GM18951 (cell line): ENCODE data around the gene EBI3.
"Not testable (repeated sequence)": the region's sequence is repeated elsewhere in the genome, so short reads cannot be mapped to it uniquely, and the experiment has no call there.

ENCODE experiments used
- POLR2A ChIP-seq: IDR thresholded peaks from 4 replicates; pipeline ENCODE4 v1.6.1; 2011; ENCODE audit warnings: mild to moderate bottlenecking; ENCODE audit not compliant: insufficient read length, insufficient read depth; ENCODE audit errors: extremely low read depth
- in situ Hi-C: fragments of 300-500 bp; cut with MboI; formaldehyde crosslinking; loops from one replicate; pipeline ENCODE4 v1.12.0; 2022; ENCODE audit warnings: low sequenced_read_pairs, mixed read lengths, inconsistent platforms; ENCODE audit not compliant: unreplicated experiment

EBI3 gene

DNA sequence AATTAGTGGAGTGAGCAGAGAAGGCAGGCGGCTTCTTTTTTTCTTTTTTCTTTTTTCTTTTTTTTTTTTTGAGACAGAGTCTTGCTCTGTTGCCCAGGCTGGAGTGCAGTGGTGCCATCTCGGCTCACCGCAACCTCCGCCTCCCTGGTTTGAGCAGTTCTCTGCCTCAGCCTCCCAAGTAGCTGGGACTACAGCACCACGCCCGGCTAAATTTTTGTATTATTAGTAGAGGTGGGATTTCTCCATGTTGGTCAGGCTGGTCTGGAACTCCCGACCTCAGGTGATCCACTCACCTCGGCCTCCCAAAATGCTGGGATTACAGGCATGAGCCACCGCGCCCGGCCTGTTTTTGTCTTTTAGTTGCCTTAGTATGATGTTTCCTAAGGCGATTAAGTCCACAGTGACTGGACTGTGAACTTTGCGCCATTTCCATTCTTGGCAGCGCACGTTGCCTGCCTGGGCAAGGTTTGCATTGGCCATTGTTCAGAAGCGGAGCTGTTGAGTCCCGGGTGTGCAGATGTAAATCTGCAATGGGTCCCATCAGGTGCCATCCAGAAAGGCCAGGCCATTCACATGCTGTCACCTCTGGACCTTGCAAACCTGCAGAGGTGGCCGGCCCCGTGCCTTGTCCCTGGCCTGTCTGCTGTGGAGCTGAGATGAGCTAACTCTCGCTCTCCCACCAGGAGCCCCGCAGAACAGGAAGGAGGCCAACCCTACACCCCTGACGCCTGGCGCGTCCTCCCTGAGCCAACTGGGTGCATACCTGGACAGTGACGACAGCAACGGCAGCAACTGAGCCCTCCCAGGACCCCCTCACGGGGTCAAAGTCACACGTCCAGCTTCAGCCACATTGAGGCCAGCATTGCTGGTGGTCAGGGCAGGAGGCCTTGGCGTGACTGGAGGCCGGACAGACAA lies 38.8 kb downstream of the EBI3 start:
- no peak for TF ChIP-seq POLR2A
- in situ Hi-C loops, result no loop called here

DNA sequence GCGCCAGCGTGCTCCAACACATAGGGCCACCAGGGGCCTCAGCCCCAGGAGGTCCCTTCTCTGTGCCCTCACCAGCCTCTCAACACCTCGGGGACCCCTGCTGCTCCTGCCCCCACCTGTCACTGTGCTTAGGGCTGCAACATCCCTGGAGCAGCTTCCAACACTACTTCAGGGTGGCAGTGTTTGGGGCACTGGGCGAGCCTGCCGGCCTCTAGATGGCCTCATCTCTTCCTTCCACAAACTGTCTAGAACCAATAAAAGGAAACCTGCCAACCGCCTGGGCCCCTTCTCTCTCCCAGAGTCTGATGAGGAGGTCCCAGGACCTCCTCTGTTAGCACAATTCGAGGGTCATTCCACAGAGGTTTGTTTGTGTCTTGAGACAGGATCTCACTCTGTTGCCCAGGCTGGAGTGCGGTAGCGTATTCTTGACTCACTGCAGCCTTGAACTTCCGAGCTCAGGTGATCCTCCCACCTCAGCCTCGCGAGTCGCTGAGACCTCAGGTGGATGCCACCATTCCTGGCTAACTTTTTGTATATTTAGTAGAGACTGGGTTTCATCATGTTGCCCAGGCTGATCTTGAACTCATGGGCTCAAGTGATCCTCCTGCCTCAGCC lies 39.6 kb downstream of the EBI3 start:
- in situ Hi-C loops, result no loop called here
- no peak for TF ChIP-seq POLR2A

DNA sequence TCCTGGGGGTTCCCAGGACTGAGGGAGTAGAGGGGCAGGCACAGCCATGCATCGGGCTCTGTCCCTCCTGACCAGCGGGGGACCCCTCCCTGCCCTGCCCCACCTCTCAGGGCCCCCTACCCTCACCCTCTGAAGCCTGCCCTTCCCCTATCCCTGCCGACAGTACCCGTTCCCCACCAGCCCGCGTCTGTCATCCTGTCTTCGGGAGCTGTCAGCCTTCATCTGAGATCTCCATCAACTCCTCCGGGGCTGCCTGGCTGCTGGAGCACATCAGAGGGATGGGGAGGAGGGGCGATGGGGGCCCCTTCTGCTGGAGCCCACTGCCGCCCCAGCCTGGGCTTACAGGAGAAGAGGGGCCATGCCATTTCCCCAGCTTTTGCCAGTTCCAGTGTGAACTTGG lies 43.6 kb downstream of the EBI3 start:
- TF ChIP-seq POLR2A, result no peak
- in situ Hi-C loops, result no loop called here

DNA sequence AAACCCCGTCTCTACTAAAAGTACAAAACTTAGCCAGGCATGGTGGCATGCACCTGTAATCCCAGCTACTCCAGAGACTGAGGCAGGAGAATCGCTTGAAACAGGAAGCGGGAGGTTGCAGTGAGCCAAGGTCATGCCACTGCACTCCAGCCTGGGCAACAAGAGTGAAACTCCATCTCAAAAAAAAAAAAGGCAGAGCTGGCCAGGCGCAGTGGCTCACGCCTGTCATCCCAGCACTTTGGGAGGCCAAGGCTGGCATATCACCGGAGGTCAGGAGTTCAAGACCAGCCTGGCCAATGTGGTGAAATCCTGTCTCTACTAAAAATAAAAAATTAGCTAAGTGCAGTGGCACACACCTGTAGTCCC lies 45.0 kb downstream of the EBI3 start:
- in situ Hi-C loops, result not testable (repeated sequence)

- in situ Hi-C loops, result no loop called here
- no peak for TF ChIP-seq POLR2A
Observed at GRCh38 chr19:4277191-4277696, 47.9 kb downstream of the EBI3 start.

GRCh38 chr19:4278010-4278409 lies 48.7 kb downstream of the EBI3 start:
- in situ Hi-C loops, result no loop called here

DNA sequence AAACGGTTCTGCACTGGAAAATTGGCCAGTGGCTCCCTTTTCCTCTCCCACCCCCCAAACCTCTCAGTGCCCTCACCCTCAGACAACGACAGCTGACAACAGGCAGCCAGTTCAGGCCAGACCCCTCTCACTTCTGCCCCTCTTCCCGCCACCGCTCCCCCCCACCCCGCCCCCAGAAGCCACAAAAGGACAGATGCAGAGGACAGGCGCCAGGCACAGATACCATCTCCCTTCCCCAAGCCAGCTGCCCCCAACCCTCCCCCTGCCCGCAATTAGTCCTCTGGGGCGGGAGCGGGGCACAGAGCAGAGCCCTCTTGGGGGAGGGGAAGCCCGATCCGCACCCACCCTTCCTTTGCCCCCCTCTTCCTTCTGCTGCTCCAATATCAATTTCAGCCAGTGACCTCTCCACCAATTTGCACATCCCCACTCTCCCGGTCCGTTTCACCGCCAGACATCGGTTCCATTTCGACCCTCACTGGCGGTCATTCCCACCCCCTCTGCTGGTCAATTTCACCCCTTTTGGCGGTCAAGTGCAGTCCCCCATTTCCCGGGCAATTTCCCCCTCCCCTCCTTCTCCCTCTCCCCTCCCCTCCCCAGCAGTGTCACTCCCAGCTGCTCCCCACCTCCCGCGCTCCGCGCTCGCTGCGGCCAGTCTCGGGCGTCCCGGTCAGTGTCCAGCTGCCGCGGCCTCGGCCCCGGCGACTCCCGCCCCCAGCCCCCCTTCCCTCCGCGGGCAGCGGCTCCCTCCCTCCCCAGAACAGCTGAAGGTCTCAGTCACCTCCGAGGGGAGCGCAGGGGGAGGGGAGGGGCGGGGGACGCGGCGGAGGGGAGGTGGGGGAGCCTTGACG lies 49.3 kb downstream of the EBI3 start, which contains the start of gene SHD:
Gene SHD, plus strand, starts transcription at position 848 of the 848 bp plus-strand sequence. CDS start 798 bp downstream, outside the sequence.
- TF ChIP-seq POLR2A, result no peak
- in situ Hi-C loops, result no loop called here

More at GRCh38 chr19:4278010-4278409, 48.7 kb downstream of the EBI3 start:
- TF ChIP-seq POLR2A, result no peak

GRCh38 chr19:4279267-4279529 lies 49.9 kb downstream of the EBI3 start:
- in situ Hi-C loops, result no loop called here
- no peak for TF ChIP-seq POLR2A

GRCh38 chr19:4279530-4280422 lies 50.5 kb downstream of the EBI3 start:
- no peak for TF ChIP-seq POLR2A
- in situ Hi-C loops, result no loop called here

DNA sequence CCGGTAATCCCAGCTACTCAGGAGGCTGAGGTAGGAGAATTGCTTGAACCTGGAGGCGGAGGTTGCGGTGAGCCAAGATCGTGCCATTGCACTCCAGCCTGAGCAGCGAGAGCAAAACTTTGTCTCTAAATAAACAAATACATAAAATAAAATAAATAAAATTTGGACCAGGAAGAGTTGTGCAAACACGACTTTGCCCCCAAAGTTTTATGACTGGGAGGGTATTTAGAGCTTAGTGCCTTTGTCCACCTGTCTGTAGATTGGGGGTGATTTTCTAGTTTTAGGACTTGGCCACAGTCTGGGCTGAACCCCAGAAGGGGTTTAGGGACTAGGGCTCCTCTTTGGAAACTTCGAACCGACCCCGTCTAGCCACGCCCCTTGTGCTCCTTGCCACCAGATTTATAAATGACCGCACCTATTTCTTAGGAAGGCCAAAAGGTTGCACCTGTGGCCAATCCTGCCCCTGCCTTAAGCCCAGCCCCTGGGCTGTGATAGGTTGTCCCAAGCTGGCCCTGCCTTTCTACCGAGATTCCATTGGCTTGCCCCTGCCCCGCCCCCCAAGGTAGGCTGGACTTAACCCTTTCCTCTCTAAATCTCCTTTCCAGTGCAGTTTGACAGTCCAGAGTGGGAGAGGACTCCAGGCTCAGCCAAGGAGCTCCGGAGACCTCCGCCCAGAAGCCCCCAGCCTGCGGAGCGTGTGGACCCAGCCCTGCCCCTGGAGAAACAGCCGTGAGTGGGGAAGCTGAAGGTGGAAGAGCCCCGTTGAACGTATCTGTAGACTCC lies 55.0 kb downstream of the EBI3 start:
- TF ChIP-seq POLR2A, result no peak

DNA sequence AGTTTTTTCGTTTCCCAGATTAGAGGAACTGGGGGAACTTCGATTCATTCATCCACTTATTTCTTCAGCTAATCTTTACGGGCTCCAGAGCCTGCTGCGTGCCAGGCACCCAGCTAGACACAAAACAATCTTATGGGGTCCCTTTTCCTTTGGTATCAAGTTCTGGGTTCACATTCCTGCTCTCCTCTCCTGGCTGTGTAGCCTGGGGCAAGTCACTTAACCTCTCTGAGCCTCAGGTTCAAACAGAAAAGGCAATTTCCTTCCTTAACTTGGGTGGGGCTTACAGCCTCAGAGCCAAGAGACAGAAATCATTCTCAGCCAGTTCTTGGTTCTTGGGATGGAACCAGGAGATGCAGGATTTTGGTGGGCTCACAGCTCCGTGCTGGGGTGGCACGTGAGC lies 55.7 kb downstream of the EBI3 start:
- in situ Hi-C loops, result no loop called here
- no peak for TF ChIP-seq POLR2A

More for the DNA sequence above, 55.0 kb downstream of the EBI3 start:
- in situ Hi-C loops, result no loop called here

DNA sequence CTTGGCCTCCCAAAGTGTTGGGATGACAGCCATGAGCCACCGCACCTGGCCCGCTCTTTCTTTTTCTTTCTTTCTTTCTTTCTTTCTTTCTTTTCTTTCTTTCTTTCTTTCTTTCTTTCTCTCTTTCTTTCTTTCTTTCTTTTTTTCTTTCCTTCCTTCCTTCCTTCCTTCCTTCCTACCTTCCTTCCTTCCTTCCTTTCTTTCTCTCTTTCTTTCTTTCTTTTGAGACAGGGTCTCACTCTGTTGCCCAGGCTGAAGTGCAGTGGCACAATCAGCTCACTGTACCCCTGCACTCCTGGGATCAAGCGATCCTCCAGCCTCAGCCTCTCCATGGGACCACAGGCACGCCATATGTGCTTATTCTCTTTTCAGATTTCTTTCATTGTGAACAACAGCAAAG lies 56.8 kb downstream of the EBI3 start:
- in situ Hi-C loops, result not testable (repeated sequence)
